Lung microvascular endothelial cell (primary cell): Measurements from ENCODE around the gene ADAMTS9. TPM values are rescaled to one million over a fixed set of nuclear protein-coding genes. Genes with fewer than 3 reads are reported as not detected.

Experiments
- DNase-seq, 2 donors: peaks; one replicate each; pipeline versions ENCODE4 v3.0.0 to v3.0.0-alpha.2; 2010; ENCODE audit warnings: low read depth in 2 of 2
- total RNA-seq: library from RNA; depleted of rRNA; stranded (reverse); fragments of >200 nt; gene quantifications from 2 replicates; pipeline ENCODE4 v1.2.1, GENCODE V29; 2014

Gene ADAMTS9
- total RNA-seq, 1 donor from 2014 or later = 20.6 TPM

DNA sequence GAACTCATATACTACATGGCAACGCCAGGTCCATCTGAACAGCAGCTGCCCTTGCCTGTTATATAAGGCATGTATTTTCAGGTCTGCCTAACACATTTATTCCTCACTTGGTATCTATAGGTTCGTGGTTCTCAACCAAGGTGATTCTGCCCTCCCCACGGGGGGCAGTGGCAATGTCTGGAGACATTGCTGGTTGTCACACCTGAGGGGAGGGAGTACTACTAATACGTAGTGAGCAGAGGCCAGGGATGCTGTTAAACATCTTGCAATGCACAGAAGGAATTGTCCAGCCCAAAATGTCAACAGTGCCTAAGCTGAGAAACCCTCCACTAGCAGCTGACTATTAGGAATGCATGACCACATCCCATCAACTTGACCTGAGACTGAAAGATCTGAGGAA lies 32.6 kb downstream of the ADAMTS9 start:
- DNase-seq = no peak

DNA sequence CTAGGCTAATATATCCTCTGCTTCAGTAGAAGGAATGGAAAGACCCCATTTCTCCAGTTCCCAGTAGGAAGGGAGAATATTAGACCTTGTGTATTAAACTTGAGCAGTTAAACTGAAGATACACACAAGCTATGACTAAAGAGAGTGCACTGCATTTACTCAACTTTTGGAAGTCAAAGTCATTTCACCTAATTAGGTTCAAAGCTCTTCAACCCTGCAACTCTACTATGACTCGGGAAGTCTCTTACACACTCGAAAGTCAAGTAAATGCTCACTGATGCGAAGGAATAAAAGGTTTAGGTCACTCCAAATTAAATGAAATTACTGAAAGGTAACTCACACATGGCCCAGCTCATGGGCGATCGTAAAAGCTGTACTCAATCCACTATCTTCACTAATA lies 33.8 kb downstream of the ADAMTS9 start:
- DNase-seq = no peak

DNA sequence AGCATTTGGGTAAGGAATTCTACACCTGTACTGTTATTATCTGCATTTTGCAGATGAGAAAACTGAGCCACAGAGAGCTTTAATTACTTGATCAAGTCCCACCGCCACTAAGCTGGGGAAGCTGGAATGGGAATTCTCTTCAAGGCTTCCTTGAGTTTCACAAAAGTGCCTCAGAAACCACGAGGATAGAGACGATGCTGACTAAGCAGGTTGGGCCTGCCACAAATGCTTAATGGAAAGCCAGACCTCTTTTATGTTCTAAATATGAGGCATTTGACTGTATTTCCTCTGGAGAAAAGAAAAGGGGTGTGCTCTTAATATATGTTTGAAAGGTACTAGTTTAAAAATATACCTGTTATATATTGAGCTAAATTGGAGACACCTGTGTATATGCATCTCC lies 34.7 kb downstream of the ADAMTS9 start:
- DNase-seq = no peak

DNA sequence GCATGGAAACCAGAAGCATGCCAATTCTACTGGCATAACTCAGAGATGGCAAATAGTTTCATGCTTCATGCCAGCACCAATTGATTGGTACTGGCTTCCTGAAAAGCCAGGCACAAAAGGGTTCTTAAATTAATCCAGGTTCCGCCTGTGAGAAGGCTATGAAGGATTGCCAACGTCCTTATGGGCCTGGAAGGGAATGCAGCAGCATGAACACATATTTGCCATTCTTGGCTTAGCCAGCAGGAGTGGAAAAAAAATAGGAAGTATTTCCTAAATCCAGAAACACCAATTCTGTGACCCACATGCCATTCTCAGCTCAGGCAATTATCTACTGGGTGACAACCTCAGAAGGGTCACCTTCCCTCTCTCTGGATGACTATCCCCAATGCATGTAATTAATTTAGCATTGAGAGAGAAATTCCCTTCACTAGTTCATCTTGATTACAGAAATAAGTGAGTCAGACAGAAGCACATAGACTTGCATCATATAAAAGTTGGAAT lies 36.0 kb downstream of the ADAMTS9 start:
- DNase-seq = peak in 1 of 2 donors; percentile 44

DNA sequence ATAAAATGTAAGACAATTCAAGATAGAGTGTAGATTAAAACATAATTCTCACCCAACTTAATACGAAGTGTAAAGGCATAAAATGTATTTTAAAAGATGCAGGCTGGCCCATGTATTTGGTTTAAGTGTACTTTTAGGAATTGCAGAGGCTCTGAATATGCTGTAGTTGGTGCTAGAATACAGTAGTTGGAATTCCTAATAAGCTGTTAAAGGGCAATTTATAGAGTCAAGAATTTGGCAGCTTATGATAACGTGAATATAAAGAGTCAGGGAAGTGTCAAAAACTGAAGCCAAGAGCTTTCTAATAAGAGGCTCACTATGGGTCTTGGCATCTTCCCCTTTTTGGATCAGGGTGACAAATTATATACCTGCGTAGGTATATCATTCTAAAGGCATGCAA lies 36.5 kb downstream of the ADAMTS9 start:
- DNase-seq = peak in 1 of 2 donors; percentile 50

DNA sequence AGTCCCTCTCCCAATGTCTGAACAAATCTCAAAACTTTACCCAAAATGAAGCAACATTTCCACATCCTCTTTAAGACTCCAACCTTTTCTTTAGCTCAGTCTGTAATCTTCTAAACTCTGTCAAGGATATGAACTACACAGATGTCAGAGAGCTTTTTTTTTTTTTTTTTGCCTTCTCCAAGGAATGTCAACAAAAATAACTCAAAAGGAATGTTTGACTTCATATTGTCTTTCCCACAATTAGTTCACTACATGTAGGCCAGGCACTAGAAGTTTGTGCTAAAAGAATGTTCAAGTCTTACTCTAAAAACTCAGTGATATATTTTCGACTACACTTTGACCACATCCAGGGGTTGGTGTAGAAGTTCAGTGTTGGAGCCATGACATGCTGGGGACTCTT lies 37.1 kb downstream of the ADAMTS9 start:
- peak; percentile 13 to 52 for DNase-seq

DNA sequence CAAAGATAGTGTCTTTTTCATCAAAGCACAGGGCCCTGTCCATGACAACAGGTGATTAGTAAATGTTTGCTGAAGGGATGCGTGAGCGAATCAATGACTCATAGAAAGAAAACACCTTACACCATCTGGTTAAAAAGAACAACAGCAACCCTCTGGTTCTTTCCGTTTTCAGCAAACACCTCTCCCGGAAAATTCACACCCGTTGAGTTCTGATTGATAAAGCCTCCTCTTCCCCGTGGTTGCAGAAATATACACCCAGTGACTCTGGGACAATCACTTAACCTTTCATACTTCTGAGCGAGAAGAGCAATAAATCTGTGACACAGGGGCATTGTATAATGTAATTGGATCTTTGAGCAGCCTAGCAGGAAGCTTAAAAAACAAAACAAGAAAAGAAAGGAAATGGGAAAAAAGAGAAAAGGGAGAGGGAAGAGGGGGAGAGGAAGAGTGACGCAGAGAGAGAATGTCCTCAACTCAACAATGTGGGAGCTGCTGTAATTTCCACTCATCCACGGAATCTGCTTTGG lies 37.6 kb downstream of the ADAMTS9 start:
- DNase-seq = peak; percentile 70 to 89

DNA sequence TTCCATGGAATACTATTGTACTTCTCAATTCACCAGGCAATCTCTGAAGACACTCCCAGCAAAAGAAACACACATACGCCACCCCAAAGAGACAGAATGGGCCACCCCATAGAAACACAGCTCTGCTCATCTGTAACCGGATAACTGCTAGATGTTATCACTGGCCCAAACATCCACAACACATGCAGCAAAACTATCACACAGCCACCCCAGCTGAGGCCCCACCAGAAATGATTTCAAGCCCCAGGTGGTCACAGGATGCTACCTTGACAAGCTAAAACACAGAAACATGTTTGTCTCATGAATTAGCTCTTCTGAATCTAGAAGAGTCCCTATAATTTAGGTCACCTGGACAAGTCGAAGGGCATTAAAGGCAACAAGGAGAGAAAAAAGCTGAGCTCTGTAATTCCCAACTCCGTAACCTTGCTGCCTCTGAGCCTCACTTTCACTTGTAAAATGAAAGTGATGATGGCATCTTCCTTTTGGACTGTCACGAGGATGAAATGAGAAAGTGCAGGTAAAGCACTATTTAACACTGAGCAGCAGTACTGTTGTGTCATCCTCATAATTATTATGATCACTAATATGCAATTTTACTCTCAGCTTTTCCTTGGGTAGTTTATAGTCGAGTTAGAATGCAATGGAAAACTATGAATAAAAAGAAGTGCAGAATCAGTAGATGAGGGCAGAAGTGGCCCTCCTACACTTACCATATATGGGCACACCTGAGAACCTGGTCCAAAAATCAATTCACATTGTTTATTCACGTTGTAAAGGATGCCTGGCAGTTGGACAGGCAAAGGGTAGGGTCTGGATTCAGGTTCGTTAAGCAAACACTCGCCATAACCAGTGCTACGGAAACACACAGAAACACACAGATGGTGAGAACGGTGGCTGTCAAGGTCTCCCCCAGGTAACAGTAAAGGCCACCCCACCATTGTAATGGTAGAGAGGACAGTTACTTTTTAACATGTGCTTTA lies 38.6 kb downstream of the ADAMTS9 start:
- peak in 1 of 2 donors; percentile 48 for DNase-seq

DNA sequence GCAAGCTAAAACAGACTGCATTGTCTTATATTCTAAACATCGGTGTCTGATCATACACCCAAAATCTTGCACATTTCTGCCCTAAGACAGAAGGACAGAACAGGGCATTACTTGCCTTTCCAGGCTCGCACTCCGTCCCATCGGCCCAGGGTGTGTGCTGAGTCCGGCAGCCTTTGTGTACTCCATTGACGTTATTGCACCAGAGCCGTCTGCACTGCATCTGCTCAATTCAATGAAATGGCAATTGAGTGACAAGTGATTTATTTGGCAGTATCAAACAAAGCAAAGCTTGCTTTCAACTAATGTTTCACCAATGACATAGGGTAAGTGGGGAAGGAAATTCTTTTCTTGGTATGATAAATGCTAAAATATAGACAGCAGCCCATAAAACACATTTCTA lies 40.0 kb downstream of the ADAMTS9 start:
- no peak for DNase-seq

DNA sequence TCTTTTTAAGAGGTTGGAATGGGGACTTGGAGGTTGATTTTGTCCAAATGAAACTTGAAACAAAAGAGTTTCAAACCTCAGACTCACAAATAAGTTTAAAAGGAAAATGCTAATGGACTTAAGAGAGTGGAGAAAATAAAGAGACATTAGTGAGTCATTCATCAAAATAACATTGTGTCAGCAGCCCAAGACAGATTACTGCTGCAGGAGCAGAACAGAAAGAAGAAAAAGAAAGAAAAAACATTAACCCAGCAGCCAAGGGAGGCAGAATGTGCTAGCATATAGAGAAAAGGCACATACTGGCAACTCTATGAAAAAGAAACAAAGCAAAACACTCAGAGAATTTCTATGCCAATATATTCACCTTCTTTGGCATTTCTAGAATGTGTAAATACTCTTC lies 42.6 kb downstream of the ADAMTS9 start:
- peak in 1 of 2 donors; percentile 58 for DNase-seq

DNA sequence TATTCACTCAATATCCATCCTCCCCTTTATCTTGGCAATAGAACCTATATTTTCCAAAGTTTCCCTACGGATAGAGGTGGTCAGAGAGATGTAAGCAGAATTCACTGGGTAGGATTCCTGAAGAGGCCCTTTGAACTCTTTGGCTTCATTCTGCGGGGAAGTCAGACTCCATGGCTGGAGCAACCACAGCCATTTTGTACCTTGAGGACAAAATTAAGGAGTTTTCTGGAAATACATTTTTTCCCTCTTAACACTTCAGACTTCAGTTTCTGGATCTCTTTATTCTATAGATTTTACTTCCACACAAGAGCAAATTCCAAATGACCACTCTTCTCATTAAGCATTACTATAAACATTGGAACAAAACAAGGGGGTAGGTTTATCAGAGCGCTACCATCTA lies 43.3 kb downstream of the ADAMTS9 start:
- DNase-seq = no peak

DNA sequence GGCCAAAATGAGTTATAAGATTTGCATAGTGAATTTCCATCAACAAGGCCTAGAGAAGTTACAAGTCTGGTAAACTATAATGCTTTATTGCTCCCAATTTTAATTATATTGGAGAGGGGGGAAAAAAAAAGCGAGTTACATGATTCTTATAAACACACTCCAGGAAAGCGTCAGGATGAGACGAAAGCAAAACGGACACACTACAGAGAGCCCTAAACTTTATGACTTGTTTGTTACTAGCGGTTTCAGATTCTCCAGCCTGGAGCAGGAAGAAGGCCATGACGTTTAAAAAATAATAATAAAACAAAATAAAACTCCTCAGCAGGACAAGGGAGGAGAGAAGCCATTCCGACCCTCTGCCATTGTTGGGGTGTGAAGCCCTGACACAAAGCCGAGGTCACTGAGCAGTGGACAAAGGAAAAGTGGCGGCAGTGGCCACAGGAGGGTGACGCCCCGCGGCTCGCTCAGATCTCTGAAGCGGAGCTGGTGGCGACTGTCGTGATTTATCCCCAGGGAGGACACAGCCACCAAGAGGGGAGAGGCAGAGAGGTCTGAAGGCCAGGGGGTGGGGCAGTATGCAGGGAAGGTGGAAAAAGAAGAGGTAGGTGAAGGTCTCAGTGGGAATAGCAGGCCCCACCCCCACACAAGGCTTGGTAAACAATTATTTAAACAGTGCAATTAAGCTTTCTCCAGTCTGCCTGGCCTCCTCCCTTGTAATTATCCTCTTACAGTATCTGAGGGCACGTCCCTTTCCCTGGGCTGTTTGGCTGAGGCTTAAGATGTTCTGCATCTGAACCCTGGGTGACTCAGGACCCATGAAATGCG lies 45.3 kb downstream of the ADAMTS9 start:
- no peak for DNase-seq

DNA sequence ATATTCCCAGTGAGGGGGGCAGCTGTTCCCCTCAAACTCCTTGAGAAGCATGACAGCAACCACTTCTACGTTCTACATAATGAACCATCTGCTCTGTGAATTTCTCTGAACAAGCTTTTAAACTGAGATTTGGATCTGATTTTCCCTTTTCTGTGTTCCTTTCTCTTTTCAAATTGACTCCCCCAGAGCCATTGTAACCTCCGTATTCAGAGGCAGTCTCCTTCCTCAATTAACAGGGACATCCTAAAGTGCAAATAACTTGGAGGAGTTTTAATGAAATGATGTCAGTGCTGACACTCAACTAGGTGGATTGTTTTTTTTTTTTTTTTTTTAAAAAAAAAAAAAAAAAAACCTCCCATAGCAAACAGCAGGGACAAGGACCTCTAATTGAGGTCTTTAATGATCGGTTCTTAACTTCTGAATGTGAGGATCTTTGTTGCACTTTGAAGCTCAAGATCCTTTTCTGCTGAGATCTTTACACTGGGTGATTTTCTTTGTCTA lies 48.8 kb downstream of the ADAMTS9 start:
- DNase-seq = no peak

DNA sequence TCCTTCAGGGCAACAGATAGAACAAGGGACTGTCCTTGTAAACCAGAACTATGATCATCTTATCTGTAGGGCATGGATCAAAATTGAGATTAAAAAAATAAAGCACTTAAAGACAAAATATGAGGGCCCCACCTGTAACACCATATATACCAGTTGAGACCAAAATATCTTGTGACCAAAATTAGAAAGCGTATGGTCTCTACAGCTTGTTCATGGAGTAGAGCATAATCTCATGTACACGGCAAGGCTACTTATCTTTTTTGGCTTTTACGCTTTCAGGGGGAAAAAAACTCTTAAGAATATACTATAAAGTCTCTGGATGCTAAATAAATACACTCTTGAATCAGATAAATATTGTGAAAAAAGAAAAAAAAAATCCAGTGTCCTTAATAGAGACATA lies 49.3 kb downstream of the ADAMTS9 start:
- no peak for DNase-seq

DNA sequence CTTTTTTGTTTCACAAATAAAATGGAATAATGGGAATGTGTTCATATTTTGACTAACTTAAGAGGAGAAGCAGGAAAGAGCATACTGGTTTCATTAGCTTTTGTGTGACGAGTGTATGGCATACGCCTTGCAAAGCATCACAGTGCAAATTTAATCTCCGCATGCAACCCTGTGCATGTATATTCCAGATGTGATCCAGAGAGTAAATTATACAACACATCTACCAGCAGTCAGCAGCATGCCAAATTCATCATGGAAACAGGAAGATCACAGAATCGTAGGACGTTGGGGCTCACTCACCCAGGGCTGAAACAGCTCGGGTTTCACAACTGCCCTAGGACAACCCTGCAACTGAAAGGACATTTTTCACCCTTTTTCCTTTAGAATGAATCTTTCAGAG lies 53.4 kb downstream of the ADAMTS9 start:
- peak in 1 of 2 donors; percentile 72 for DNase-seq

DNA sequence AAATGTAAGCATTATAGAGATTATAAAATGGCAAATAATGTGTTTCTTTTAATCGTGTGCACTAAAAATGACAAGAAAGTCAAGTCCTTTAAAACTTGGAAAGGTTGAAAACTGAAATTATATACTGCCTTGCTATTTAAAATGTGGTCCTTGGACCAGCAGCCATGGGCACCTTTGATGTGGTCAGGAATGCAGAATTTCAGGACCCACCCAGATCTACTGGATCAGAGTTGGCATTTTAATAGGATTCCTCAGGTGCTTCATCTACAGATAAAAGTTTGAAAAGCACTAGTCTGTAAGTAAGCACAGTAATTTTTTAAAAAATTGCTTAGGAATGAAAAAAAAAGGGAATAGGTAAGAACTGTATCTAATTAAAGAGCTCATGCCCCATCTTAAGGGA lies 55.8 kb downstream of the ADAMTS9 start:
- DNase-seq = no peak

DNA sequence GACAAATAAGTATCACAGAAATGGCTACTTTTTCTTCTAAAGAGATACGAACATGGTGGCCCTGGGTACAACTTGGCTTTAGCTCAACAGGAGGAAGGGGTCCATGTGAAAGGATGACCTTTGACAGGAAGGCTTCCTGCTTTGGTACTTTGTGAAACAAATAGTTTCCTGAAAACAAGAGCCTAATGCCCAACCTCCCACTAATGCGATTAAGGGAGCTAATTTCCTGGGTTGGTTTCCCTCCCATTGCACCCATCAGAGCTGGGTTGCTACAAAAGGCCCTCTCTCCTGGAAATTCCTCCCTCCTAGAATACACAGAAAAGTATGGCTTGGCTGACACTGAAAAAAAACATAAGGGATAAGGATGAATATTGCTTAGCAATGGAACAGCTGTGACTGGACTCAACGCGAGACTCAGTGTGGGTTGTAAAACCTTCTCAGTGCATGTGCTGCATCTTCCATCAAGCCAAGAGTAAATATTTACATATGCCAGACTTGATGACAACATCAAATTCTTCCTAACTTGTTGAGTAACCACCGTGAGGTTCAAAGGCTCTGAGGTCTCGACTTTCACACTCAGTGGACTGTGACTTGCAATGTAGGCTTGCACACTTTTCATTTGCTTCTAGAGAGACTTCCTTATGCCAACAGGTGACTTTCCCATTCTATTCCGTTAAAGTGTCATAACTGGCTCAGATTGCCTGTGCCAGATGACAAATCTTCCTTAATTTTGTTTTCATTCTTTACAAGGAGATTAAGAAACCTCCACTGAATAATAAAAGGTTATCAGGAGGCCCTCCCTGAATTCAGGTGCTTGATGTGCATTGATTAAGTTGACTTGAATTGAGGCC lies 60.1 kb downstream of the ADAMTS9 start:
- DNase-seq = no peak

DNA sequence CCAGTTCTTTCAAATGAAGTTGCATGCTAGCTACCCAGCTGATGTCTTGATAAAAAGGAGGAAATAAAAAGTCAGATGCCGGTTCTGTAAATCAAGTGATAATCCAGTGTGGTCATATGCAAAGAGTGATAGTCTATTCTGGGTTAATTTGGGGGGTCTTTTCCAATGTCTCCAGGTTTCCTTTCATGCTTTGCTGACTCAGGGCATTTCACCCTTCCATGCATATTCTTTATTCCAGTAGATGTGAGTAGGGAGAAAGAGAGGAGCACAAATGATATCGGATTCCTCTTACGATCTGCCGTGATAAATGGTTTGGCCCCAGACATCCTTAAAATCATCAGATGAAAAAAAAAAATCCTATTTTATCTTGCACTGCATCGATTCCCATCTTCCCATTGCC lies 60.8 kb downstream of the ADAMTS9 start:
- DNase-seq = no peak

DNA sequence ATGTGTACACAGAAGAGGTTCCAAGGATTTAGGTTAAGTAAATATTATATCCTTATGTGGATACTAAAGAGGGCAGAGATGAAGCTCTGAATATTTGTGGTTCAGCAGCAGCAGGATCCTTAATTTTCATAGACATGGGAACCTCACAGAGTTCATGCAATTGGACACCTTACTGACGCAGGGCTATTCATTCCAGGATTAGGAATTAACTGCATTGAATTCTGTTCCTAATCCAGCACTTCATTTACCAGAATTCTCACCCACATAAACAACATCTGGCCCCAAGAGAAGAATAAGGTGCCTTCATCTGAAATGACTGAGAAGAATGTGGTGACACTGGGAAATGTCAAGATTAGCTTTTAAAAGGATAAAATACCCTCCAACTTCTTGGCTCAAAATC lies 62.4 kb downstream of the ADAMTS9 start:
- no peak for DNase-seq

DNA sequence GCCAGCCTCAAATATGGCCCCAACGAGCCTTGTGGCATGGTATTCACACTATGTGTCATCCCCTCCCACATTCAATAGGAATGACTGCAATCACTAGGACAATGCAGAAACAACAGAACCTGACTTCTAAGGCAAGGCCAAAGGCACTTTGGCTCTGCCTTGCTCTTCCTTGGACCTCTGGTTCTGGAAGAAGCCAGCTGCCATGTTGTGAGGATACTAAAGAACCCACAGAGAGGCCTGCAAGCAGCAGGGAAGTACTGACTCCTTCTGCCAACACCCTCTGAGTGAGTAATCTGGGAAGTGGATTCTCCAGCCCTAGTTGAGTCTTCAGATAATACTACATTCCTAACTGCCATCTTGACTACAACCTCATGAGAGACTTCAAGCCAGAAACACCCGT lies 64.7 kb downstream of the ADAMTS9 start:
- no peak for DNase-seq
